Uterus (tissue), 4 donors: ENCODE data around the gene ITFG1. TPM values are rescaled to one million over a fixed set of nuclear protein-coding genes. Genes with fewer than 3 reads are reported as not detected.

Source experiments
- DNase-seq, 2 donors: peaks; one replicate each; pipeline ENCODE4 v3.0.0-alpha.2; 2019 to 2020
- H3K27ac ChIP-seq, 2 donors: fragments of 200-600 bp; sonication (generic); 1 replicate in 1 of 2; 2 replicates in 1 of 2; pipeline ENCODE4 v1.5.1; 2016 to 2018
- H3K27me3 ChIP-seq, 2 donors: fragments of 200-600 bp; sonication (generic); one replicate each; pipeline ENCODE4 v1.5.1; 2018 to 2019; ENCODE audit warnings: control low read depth in 1 of 2
- H3K36me3 ChIP-seq, 2 donors: fragments of 200-600 bp; sonication (generic); one replicate each; pipeline ENCODE4 v1.5.1; 2019; ENCODE audit warnings: control low read depth in 1 of 2
- H3K4me1 ChIP-seq, 2 donors: fragments of 200-600 bp; sonication (generic); one replicate each; pipeline ENCODE4 v1.5.1; 2018 to 2019; ENCODE audit warnings: control low read depth in 1 of 2
- H3K4me3 ChIP-seq, 2 donors: fragments of 200-600 bp; sonication (generic); 1 replicate in 1 of 2; 2 replicates in 1 of 2; pipeline ENCODE4 v1.5.1; 2018 to 2019; ENCODE audit warnings: mild to moderate bottlenecking in 1 of 2
- H3K9me3 ChIP-seq, 2 donors: fragments of 200-600 bp; sonication (generic); one replicate each; pipeline ENCODE4 v1.5.1; 2019; ENCODE audit warnings: control low read depth in 1 of 2
- CTCF ChIP-seq, 4 experiments: fragments of 200-600 bp in 2 of 4; fragments of 450-650 bp in 2 of 4; sonication (generic) in 2 of 4; IDR thresholded peaks; one replicate each; pipeline ENCODE4 v1.5.1; 2016 to 2019; ENCODE audit warnings: antibody characterized with exemption in 4 of 4, mild to moderate bottlenecking in 2 of 4, moderate library complexity in 1 of 4
- POLR2A ChIP-seq, 2 donors: fragments of 450-650 bp; IDR thresholded peaks; one replicate each; pipeline ENCODE4 v1.6.1; 2016; ENCODE audit warnings: antibody characterized with exemption in 2 of 2, mild to moderate bottlenecking in 1 of 2, moderate library complexity in 1 of 2
- intact Hi-C: fragments of 100-400 bp; cut with DNase I; formaldehyde crosslinking; loops from one replicate; pipeline ENCODE4 v1.15.1; 2023; ENCODE audit warnings: low total_unique reads
- total RNA-seq, 4 donors: library from RNA; depleted of rRNA in 3 of 4; stranded (reverse); fragments of >200 nt in 3 of 4; gene quantifications; one replicate each; pipeline versions ENCODE4 v1.1.0 to v1.2.4, GENCODE V29; 2014 to 2023
- donor health status: DM: yes; HTN: yes; CAD: no.

The ITFG1 gene
- total RNA-seq, 4 donors from 2014 or later: 47.5 to 97.5 (median 67.2) TPM

- no peak for DNase-seq
- H3K9me3 ChIP-seq: no peaks in the 10 kb centered on the region
- H3K27me3 ChIP-seq: no peaks in the 10 kb centered on the region
- no peaks in the 10 kb centered on the region for H3K36me3 ChIP-seq
- no peak for TF ChIP-seq POLR2A (IDR thresholded peaks at IDR 0.05)
- H3K4me3 ChIP-seq: no peak overlapping the region
- no peak overlapping the region for H3K27ac ChIP-seq
- H3K4me1 ChIP-seq: no peaks in the 10 kb centered on the region
- intact Hi-C loops: no loop called here
Observed at GRCh38 chr16:47260503-47260902, 200.4 kb downstream of the ITFG1 start.

- H3K4me3 ChIP-seq: no peak overlapping the region
- intact Hi-C loops: no loop called here
- no peaks in the 10 kb centered on the region for H3K27me3 ChIP-seq
- H3K9me3 ChIP-seq: no peaks in the 10 kb centered on the region
- DNase-seq: no peak
- H3K27ac ChIP-seq: no peak overlapping the region
- TF ChIP-seq POLR2A (IDR thresholded peaks at IDR 0.05) (no peak), CTCF (IDR thresholded peaks at IDR 0.05) (no peak)
- H3K4me1 ChIP-seq: no peaks in the 10 kb centered on the region
- H3K36me3 ChIP-seq: no peaks in the 10 kb centered on the region
Observed at GRCh38 chr16:47258874-47259461, 201.9 kb downstream of the ITFG1 start.

GRCh38 chr16:47254756-47255155 lies 206.1 kb downstream of the ITFG1 start:
- H3K27me3 ChIP-seq: no peaks in the 10 kb centered on the region
- no peak for DNase-seq
- H3K4me3 ChIP-seq: no peak overlapping the region
- TF ChIP-seq POLR2A (IDR thresholded peaks at IDR 0.05) (no peak), CTCF (IDR thresholded peaks at IDR 0.05) (no peak)
- H3K36me3 ChIP-seq: no peaks in the 10 kb centered on the region
- no peaks in the 10 kb centered on the region for H3K9me3 ChIP-seq
- no peak overlapping the region for H3K27ac ChIP-seq
- no peaks in the 10 kb centered on the region for H3K4me1 ChIP-seq
- intact Hi-C loops: no loop called here

GRCh38 chr16:47250983-47251382 lies 209.9 kb downstream of the ITFG1 start:
- H3K4me3 ChIP-seq: no peak overlapping the region
- intact Hi-C loops: no loop called here

GRCh38 chr16:47247690-47248089 lies 213.2 kb downstream of the ITFG1 start:
- intact Hi-C loops: no loop called here
- H3K4me3 ChIP-seq: no peak overlapping the region
- no peak for DNase-seq
- no peaks in the 10 kb centered on the region for H3K36me3 ChIP-seq
- no peaks in the 10 kb centered on the region for H3K9me3 ChIP-seq
- H3K27ac ChIP-seq: no peak overlapping the region
- TF ChIP-seq POLR2A (IDR thresholded peaks at IDR 0.05) (no peak), CTCF (IDR thresholded peaks at IDR 0.05) (no peak)
- no peaks in the 10 kb centered on the region for H3K4me1 ChIP-seq
- H3K27me3 ChIP-seq: no peaks in the 10 kb centered on the region

More at GRCh38 chr16:47250983-47251382, 209.9 kb downstream of the ITFG1 start:
- Histone ChIP-seq H3K36me3 (no peaks in the 10 kb centered on the region), H3K27ac (no peak overlapping the region), H3K9me3 (no peaks in the 10 kb centered on the region), H3K4me1 (no peaks in the 10 kb centered on the region), H3K27me3 (no peaks in the 10 kb centered on the region)
- no peak for TF ChIP-seq CTCF (IDR thresholded peaks at IDR 0.05)
- TF ChIP-seq POLR2A (IDR thresholded peaks at IDR 0.05): no peak
- DNase-seq: no peak

GRCh38 chr16:47244206-47244605 lies 216.7 kb downstream of the ITFG1 start:
- Histone ChIP-seq H3K4me3 (no peak overlapping the region), H3K9me3 (no peaks in the 10 kb centered on the region), H3K27ac (no peak overlapping the region), H3K27me3 (no peaks in the 10 kb centered on the region), H3K36me3 (no peaks in the 10 kb centered on the region), H3K4me1 (no peaks in the 10 kb centered on the region)
- no peak for DNase-seq
- intact Hi-C loops: no loop called here
- TF ChIP-seq POLR2A (IDR thresholded peaks at IDR 0.05) (no peak), CTCF (IDR thresholded peaks at IDR 0.05) (no peak)
